K562 (cell line): ENCODE data around the gene CHAMP1. TPM values are rescaled to one million over a fixed set of nuclear protein-coding genes. Genes with fewer than 3 reads are reported as not detected.

Source experiments
- ATAC-seq: fragments of 200-7000 bp; cut with Tn5 transposase; 3 replicates; pipeline ENCODE4 v1.9.1; 2020; ENCODE audit warnings: moderate library complexity
- BruUV-seq: library from RNA; stranded (reverse); fragments of 400-500 nt; replicated peaks from 2 replicates; lab custom pipeline; 2021; lab: Mats Ljungman, UMichigan
- CTCF ChIA-PET: fragments of 300-600 bp; formaldehyde crosslinking; extraction: SDS; loops from one replicate; lab custom pipeline; 2021; ENCODE audit warnings: low intra/inter-chr PET ratio; lab: Yijun Ruan, JAX
- POLR2A ChIA-PET: fragments of 300-600, 350-650 bp; sonication (Branson Sonifier 250); formaldehyde crosslinking; extraction: SDS; loops from one replicate; lab custom pipeline; 2021; ENCODE audit warnings: antibody characterized with exemption, inconsistent platforms; lab: Yijun Ruan, JAX
- DNase-seq, 4 experiments: peaks; one replicate each; pipeline versions ENCODE4 v3.0.0 to v3.0.0-alpha.2; 2011 to 2018; ENCODE audit warnings: low spot score in 3 of 4, mixed read lengths in 3 of 4; ENCODE audit errors: extremely low read depth in 1 of 4
- FAIRE-seq: peaks from 2 replicates; lab custom pipeline; 2011; peaks lifted over from hg19 to GRCh38; lab: Jason Lieb, UNC
- H2AFZ ChIP-seq: 2 replicates; pipeline ENCODE4 v1.6.0; 2011; ENCODE audit warnings: low read depth, low read length, control low read depth, inconsistent platforms
- H3K27ac ChIP-seq: fragments of 200-600 bp; 3 replicates; pipeline ENCODE4 v1.8.0; 2011; ENCODE audit warnings: low read depth, mild to moderate bottlenecking, control low read depth, inconsistent platforms, low read length, moderate library complexity, mixed read lengths; ENCODE audit errors: extremely low read depth
- H3K27me3 ChIP-seq, 2 experiments: fragments of 300-600 bp in 1 of 2; 2 replicates in 1 of 2; 3 replicates in 1 of 2; pipeline versions ENCODE4 v1.6.0 to v1.8.0; 2011; ENCODE audit warnings: inconsistent platforms in 2 of 2, low read length in 2 of 2, mild to moderate bottlenecking in 1 of 2, mixed read lengths in 1 of 2, moderate library complexity in 1 of 2; ENCODE audit not compliant: control insufficient read depth in 2 of 2, insufficient read depth in 2 of 2
- H3K36me3 ChIP-seq: fragments of 300-600 bp; 3 replicates; pipeline ENCODE4 v1.8.0; 2011; ENCODE audit warnings: mild to moderate bottlenecking, low read length, inconsistent platforms; ENCODE audit not compliant: control insufficient read depth, insufficient read depth
- H3K4me1 ChIP-seq, 2 experiments: fragments of 200-600 bp in 1 of 2; replicated peaks in 1 of 2; 2 replicates in 1 of 2; 3 replicates in 1 of 2; pipeline versions ENCODE4 v1.5.1 to v1.8.0; 2011; ENCODE audit warnings: inconsistent platforms in 2 of 2, low read length in 2 of 2, mild to moderate bottlenecking in 1 of 2, mixed read lengths in 1 of 2, moderate library complexity in 1 of 2; ENCODE audit not compliant: control insufficient read depth in 2 of 2, insufficient read depth in 2 of 2
- H3K4me2 ChIP-seq: 2 replicates; pipeline ENCODE4 v1.6.1; 2011; ENCODE audit warnings: low read length, control low read depth, inconsistent platforms, mixed read lengths; ENCODE audit not compliant: insufficient read depth
- H3K4me3 ChIP-seq: fragments of 200-600 bp; sonication (generic), shearing (Covaris generic); 2 replicates; pipeline ENCODE4 v1.5.1; 2016; ENCODE audit warnings: control low read depth, inconsistent platforms
- H3K79me2 ChIP-seq: fragments of 200-600 bp; 3 replicates; pipeline ENCODE4 v1.8.0; 2011; ENCODE audit warnings: low read length, inconsistent platforms; ENCODE audit not compliant: control insufficient read depth, insufficient read depth
- H3K9ac ChIP-seq, 2 experiments: 2 replicates each; pipeline versions ENCODE4 v1.6.0 to v1.6.1; 2011; ENCODE audit warnings: low read depth in 2 of 2, low read length in 2 of 2, control low read depth in 1 of 2, inconsistent platforms in 1 of 2, mild to moderate bottlenecking in 1 of 2, mixed read lengths in 1 of 2; ENCODE audit not compliant: insufficient read depth in 1 of 2
- H3K9me1 ChIP-seq: one replicate; pipeline ENCODE4 v1.6.0; 2011; ENCODE audit warnings: inconsistent platforms, mild to moderate bottlenecking, low read length, moderate library complexity; ENCODE audit not compliant: control insufficient read depth, insufficient read depth
- H3K9me3 ChIP-seq: replicated peaks from 2 replicates; pipeline ENCODE4 v1.5.1; 2011; ENCODE audit warnings: low read depth, low read length, inconsistent platforms; ENCODE audit not compliant: control insufficient read depth, insufficient read depth
- H4K20me1 ChIP-seq: replicated peaks from 2 replicates; pipeline ENCODE4 v1.6.1; 2011; ENCODE audit warnings: low read length, inconsistent platforms, mixed read lengths; ENCODE audit not compliant: control insufficient read depth, insufficient read depth
- ARID2 ChIP-seq: fragments of 450-650 bp; IDR thresholded peaks from 2 replicates; pipeline ENCODE4 v1.6.1; 2017; ENCODE audit warnings: antibody characterized with exemption, mild to moderate bottlenecking
- TFE3 ChIP-seq: fragments of 450-650 bp; formaldehyde crosslinking; IDR thresholded peaks from 2 replicates; pipeline ENCODE4 v1.4.0; 2020; ENCODE audit warnings: mild to moderate bottlenecking, mixed read lengths
- WGBS: fragments of 100-300 bp; shearing (Covaris generic); methylation state at CpG from one replicate; pipeline ENCODE4 v1.1.6; 2016; ENCODE audit warnings: low coverage, mixed read lengths; ENCODE audit not compliant: insufficient coverage; ENCODE audit errors: missing lambda C conversion rate; 5-methylcytosine and 5-hydroxymethylcytosine counted together
- in situ Hi-C: fragments of 300-500 bp; cut with MboI; formaldehyde crosslinking; loops from 4 replicates; pipeline ENCODE4 v1.15.0; 2018; ENCODE audit warnings: inconsistent platforms, mixed read lengths
- intact Hi-C: fragments of 100-400 bp; cut with micrococcal nuclease; formaldehyde crosslinking; loops from 2 replicates; pipeline ENCODE4 v1.14.2; 2022
- polyA plus RNA-seq, 8 experiments: library from polyadenylated mRNA; depleted of rRNA in 4 of 8; stranded (reverse) in 5 of 8; unstranded in 3 of 8; fragments of >200 nt; fragmentation: Nextera tagmentation in 2 of 8; fragmentation: Illumina TruSeq in 1 of 8; extraction: Ambion mirVana in 2 of 8; extraction: Trizol in 1 of 8; gene quantifications; 2 replicates each; pipeline versions ENCODE4 v1.2.1 to v1.2.3, GENCODE V29; 2011 to 2014; ENCODE audit warnings: inconsistent platforms in 1 of 8, missing spikeins in 1 of 8
- total RNA-seq, 7 experiments: library from RNA; depleted of rRNA in 6 of 7; stranded (reverse); fragments of >200 nt in 6 of 7; fragmentation: Illumina TruSeq in 2 of 7; extraction: Trizol in 2 of 7; gene quantifications; 2 replicates each; pipeline versions ENCODE4 v1.2.1 to v1.2.3, GENCODE V29; 2011 to 2021; ENCODE audit warnings: low replicate concordance in 1 of 7
- TF ChIP-seq, protein P1 (sequence below), 3 experiments: IDR thresholded peaks in 2 of 3; conservative IDR thresholded peaks in 1 of 3; 2 replicates each; pipeline ENCODE4 v1.5.1; 2011 to 2012; ENCODE audit warnings: low read length in 3 of 3, mild to moderate bottlenecking in 3 of 3, control low read depth in 2 of 3, improper control_type of control experiment in 1 of 3, inconsistent platforms in 1 of 3, low read depth in 1 of 3, mixed read lengths in 1 of 3, moderate library complexity in 1 of 3; ENCODE audit not compliant: insufficient read depth in 2 of 3

Gene CHAMP1
- total and polyA plus RNA-seq, 9 of the 15 experiments (the other 6 are each of a cell fraction or from before 2014, with no cell fraction given), result 0.70 to 40.6 (median 15.3) TPM

- H3K27ac ChIP-seq, result no peak overlapping the region
- H3K79me2 ChIP-seq, result no peaks in the 10 kb centered on the region
- BruUV-seq, result no TSS peak
- DNase-seq, result no peak
- H2AFZ ChIP-seq, result no peak overlapping the region
- 95% methylated on average over 11 of the region's 11 CpGs for WGBS
- peak overlapping the region in 1 of 2 experiments; percentile 19; a peak in 1 of 4 replicates for H3K9ac ChIP-seq
- peaks cover 0 to 4% of the 10 kb centered on the region in 2 experiments; a peak in 2 of 5 replicates for H3K4me1 ChIP-seq
- H3K4me2 ChIP-seq, result no peak overlapping the region
- peak; percentile 38; the same call in 1 of the 3 replicates for ATAC-seq
- no peak overlapping the region for H3K4me3 ChIP-seq
- no peaks in the 10 kb centered on the region for H3K27me3 ChIP-seq
- no peaks in the 10 kb centered on the region for H4K20me1 ChIP-seq
- ChIA-PET POLR2A (interaction anchor here (0.6 to 0.8 kb wide), 2 partner anchors 23 to 309 kb away, joined by 3 read pairs; partner anchors contain the start of gene UPF3A), CTCF (no interaction called here)
- FAIRE-seq, result no peak
- peaks cover 54% of the 10 kb centered on the region; the same call in 2 of the 3 replicates for H3K36me3 ChIP-seq
- TF ChIP-seq ARID2 (no peak), TFE3 (no peak)
- TF ChIP-seq, protein P1, sequence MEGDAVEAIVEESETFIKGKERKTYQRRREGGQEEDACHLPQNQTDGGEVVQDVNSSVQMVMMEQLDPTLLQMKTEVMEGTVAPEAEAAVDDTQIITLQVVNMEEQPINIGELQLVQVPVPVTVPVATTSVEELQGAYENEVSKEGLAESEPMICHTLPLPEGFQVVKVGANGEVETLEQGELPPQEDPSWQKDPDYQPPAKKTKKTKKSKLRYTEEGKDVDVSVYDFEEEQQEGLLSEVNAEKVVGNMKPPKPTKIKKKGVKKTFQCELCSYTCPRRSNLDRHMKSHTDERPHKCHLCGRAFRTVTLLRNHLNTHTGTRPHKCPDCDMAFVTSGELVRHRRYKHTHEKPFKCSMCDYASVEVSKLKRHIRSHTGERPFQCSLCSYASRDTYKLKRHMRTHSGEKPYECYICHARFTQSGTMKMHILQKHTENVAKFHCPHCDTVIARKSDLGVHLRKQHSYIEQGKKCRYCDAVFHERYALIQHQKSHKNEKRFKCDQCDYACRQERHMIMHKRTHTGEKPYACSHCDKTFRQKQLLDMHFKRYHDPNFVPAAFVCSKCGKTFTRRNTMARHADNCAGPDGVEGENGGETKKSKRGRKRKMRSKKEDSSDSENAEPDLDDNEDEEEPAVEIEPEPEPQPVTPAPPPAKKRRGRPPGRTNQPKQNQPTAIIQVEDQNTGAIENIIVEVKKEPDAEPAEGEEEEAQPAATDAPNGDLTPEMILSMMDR (IDR thresholded peaks at IDR 0.05 in 2 of 3, conservative IDR thresholded peaks at IDR 0.05 in 1 of 3; ENCODE audit: insufficient read depth in 2 of 3, low read depth in 1 of 3, low read length in 3 of 3), result peak in 1 of 3 experiments; percentile 19; a peak in 1 of 6 replicates
- H3K9me1 ChIP-seq, result no peaks in the 10 kb centered on the region
- H3K9me3 ChIP-seq, result no peaks in the 10 kb centered on the region
- intact Hi-C loops, result loop anchor here (1.0 kb wide), 1 partner anchor 35 kb away; no protein-coding TSS in a partner anchor
- in situ Hi-C loops, result no loop called here
Measured at GRCh38 chr13:114303700-114304327, 10.5 kb upstream of the CHAMP1 start.
